Ramos (cell line): ENCODE results near the gene MORN3.

Source experiments
- in situ Hi-C: fragments of 300-500 bp; cut with MboI; formaldehyde crosslinking; loops from one replicate; pipeline ENCODE4 v1.14.3; 2022; ENCODE audit warnings: low sequenced_read_pairs; ENCODE audit not compliant: unreplicated experiment

MORN3 gene

DNA sequence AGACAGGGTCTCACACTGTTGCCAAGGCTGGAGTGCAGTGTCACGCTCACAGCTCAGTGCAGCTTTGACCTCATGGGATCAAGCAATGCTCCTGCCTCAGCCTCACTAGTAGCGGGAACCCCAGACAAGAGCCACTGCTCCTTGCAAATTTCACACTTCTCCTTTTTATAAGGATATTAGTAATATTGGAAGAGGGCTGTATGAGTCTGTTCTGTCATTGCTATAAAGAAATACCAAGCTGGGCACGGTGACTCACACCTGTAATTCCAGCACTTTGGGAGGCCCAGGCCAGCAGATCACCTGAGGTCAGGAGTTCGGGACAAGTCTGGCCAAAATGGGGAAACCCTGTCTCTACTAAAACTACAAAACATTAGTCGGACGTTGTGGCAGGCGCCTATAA, 56.0 kb downstream of the MORN3 start:
- in situ Hi-C loops = no loop called here

GRCh38 chr12:121611306-121611705, 58.1 kb downstream of the MORN3 start:
- in situ Hi-C loops = no loop called here

DNA sequence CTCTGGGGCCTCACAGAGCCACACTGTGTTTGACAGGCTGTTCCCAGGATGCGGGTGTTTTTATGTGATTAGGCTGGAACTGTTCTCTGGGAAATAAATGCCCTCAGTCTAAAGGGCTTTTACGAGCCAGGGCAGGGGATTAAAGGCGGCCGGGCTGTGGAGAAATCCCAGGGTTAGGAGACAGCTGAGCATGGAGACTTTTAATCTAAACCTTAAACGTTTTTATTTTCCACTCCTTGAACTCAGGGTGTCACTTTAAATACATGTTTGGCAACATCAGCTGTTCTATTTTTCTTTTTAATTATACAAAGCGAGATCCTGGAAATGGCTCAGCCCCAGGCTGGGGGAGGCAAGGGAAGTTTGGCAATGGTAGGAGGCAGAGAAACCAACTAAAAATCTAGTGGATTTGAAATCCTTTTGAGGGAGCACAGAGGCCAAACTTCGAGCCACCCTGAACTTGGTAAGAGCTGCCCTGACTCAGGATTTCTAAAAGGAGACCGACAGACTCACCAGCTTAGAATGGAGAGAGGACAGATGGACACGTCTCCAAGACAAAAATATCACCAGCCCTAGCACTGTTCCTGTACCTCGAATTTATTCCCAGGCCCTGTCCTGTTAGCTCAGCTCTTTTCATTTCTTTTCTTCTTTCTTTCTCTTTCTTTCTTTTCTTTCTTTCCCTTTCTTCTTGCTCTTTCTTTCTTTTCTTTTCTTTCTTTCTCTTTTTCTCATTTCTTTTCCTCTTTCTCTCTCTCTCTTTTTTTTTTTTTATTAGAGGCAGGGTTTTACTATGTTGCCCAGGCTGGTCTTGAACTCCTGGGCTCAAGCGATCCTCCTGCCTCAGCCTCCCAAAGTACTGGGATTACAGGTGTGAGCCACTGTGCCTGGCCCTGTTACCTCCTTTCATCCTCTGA, 59.0 kb downstream of the MORN3 start:
- in situ Hi-C loops = no loop called here

- in situ Hi-C loops = no loop called here
Observed at GRCh38 chr12:121608301-121608700, 61.2 kb downstream of the MORN3 start.

- in situ Hi-C loops = no loop called here
Observed at GRCh38 chr12:121603581-121603980, 65.9 kb downstream of the MORN3 start.

GRCh38 chr12:121602766-121603165, 66.7 kb downstream of the MORN3 start:
- in situ Hi-C loops = no loop called here

DNA sequence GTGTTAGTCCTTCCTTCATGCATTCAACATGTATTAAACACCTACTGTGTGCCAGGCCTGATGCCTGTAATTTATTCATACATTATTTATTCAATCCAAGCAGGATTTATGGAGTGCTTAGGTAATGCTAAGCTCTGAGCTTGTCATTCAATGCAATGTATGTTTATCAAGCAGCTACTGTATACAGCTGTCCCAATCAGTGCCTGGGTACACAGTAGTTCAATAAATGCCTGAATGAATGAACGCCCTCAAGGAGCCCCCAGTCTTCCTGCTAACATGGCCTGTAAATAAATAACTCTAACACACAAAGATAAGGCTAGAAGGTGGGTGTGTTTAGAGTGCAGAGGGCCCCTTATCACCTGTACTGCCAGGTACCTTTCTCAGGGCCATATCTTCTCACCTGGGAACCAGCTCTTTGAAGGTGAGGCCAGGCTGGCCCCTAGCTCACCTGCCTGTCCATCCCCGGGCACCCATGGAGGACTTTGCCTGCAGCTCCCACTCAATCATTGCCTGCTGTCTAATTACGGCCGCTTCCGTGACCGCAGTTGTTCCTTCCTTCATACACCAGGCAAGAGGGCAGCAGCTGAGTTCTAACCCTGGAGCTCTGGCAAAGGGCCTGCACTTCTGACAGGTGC, 68.6 kb downstream of the MORN3 start:
- in situ Hi-C loops = no loop called here
